Activated T-helper 17 cell treated with anti-CD3 and anti-CD28 coated beads, Interleukin-2, amount 50 U/mL, for 72 hours (primary cell): ENCODE measurements around the gene WDR4. TPM values are rescaled to one million over a fixed set of nuclear protein-coding genes. Genes with fewer than 3 reads are reported as not detected.
"Not testable (repeated sequence)": the region's sequence is repeated elsewhere in the genome, so short reads cannot be mapped to it uniquely, and the experiment has no call there.

Experiments used
- ATAC-seq: fragments of 150-1000 bp; cut with Tn5 transposase; replicated peaks from 2 replicates; pipeline ENCODE4 v1.10.0; 2021; ENCODE audit warnings: mild to moderate bottlenecking, moderate library complexity
- H3K27ac Mint-ChIP-seq: one replicate; pipeline ENCODE4 v1.8.0; 2022; ENCODE audit warnings: mixed read lengths
- H3K27me3 Mint-ChIP-seq: one replicate; pipeline ENCODE4 v1.8.0; 2022; ENCODE audit warnings: mixed read lengths
- H3K36me3 Mint-ChIP-seq: one replicate; pipeline ENCODE4 v1.8.0; 2022; ENCODE audit warnings: low read depth, mild to moderate bottlenecking, mixed read lengths
- H3K4me1 Mint-ChIP-seq: one replicate; pipeline ENCODE4 v1.8.0; 2022; ENCODE audit warnings: mixed read lengths
- H3K4me3 Mint-ChIP-seq: one replicate; pipeline ENCODE4 v1.8.0; 2022; ENCODE audit warnings: mild to moderate bottlenecking, mixed read lengths
- H3K9me3 Mint-ChIP-seq: one replicate; pipeline ENCODE4 v1.8.0; 2022; ENCODE audit warnings: mixed read lengths
- total RNA-seq, 2 donors: library from RNA; stranded (reverse); gene quantifications; one replicate each; pipeline ENCODE4 v1.2.3, GENCODE V29; 2022

Gene WDR4
- total RNA-seq, 2 donors from 2014 or later, result 20.1 to 52.0 TPM

GRCh38 chr21:42809171-42809570, 70.2 kb downstream of the WDR4 start:
- no peaks in the 10 kb centered on the region for H3K36me3 Mint-ChIP-seq
- H3K9me3 Mint-ChIP-seq, result no peaks in the 10 kb centered on the region
- H3K4me1 Mint-ChIP-seq, result no peaks in the 10 kb centered on the region
- ATAC-seq, result no peak
- no peak overlapping the region for H3K4me3 Mint-ChIP-seq
- no peak overlapping the region for H3K27ac Mint-ChIP-seq
- peaks cover 4% of the 10 kb centered on the region for H3K27me3 Mint-ChIP-seq

- H3K4me1 Mint-ChIP-seq, result no peaks in the 10 kb centered on the region
- H3K9me3 Mint-ChIP-seq, result no peaks in the 10 kb centered on the region
- no peaks in the 10 kb centered on the region for H3K36me3 Mint-ChIP-seq
- no peak overlapping the region for H3K4me3 Mint-ChIP-seq
- no peak for ATAC-seq
- peaks cover 4% of the 10 kb centered on the region for H3K27me3 Mint-ChIP-seq
- H3K27ac Mint-ChIP-seq, result no peak overlapping the region
Measured at GRCh38 chr21:42807938-42808613, 71.3 kb downstream of the WDR4 start.

GRCh38 chr21:42807293-42807895, 71.9 kb downstream of the WDR4 start:
- H3K27ac Mint-ChIP-seq, H3K4me3 Mint-ChIP-seq, H3K36me3 Mint-ChIP-seq, H3K4me1 Mint-ChIP-seq, H3K9me3 Mint-ChIP-seq, H3K27me3 Mint-ChIP-seq, ATAC-seq: not testable (repeated sequence)

GRCh38 chr21:42806509-42807140, 72.7 kb downstream of the WDR4 start:
- Mint-ChIP-seq H3K4me3 (no peak overlapping the region), H3K9me3 (no peaks in the 10 kb centered on the region), H3K27ac (no peak overlapping the region), H3K36me3 (no peaks in the 10 kb centered on the region), H3K27me3 (peaks cover 4% of the 10 kb centered on the region), H3K4me1 (no peaks in the 10 kb centered on the region)
- ATAC-seq, result no peak

- not testable (repeated sequence) for H3K4me1 Mint-ChIP-seq, H3K4me3 Mint-ChIP-seq, H3K27ac Mint-ChIP-seq, ATAC-seq, H3K27me3 Mint-ChIP-seq, H3K36me3 Mint-ChIP-seq, H3K9me3 Mint-ChIP-seq
Measured at GRCh38 chr21:42801616-42802015, 77.7 kb downstream of the WDR4 start.

- Mint-ChIP-seq H3K4me1 (peaks cover 6% of the 10 kb centered on the region), H3K36me3 (no peaks in the 10 kb centered on the region), H3K27ac (peak overlapping the region; percentile 37), H3K27me3 (no peaks in the 10 kb centered on the region), H3K9me3 (no peaks in the 10 kb centered on the region), H3K4me3 (peak overlapping the region; percentile 4)
- no peak for ATAC-seq
Measured at GRCh38 chr21:42799948-42800347, 79.4 kb downstream of the WDR4 start.

- Mint-ChIP-seq H3K4me1 (peaks cover 6% of the 10 kb centered on the region), H3K9me3 (no peaks in the 10 kb centered on the region), H3K27ac (peak overlapping the region; percentile 37), H3K27me3 (no peaks in the 10 kb centered on the region), H3K4me3 (peak overlapping the region; percentile 4), H3K36me3 (no peaks in the 10 kb centered on the region)
- peak; percentile 100 for ATAC-seq
Measured at GRCh38 chr21:42799516-42799915, 79.8 kb downstream of the WDR4 start.

Other genes with a start within 250 kb of the WDR4 start
- 1 to 10 TPM in 1 of 2 donors, under 1 TPM in 1; 0.95 to 6.9 TPM for gene PDE9A, start 225.9 kb downstream of the WDR4 start, total RNA-seq
- gene NDUFV3, start 13.8 kb upstream of the WDR4 start, total RNA-seq, result 10 to 100 TPM; 18.8 to 30.6 TPM
- gene ERVH48-1, start 46.1 kb upstream of the WDR4 start, total RNA-seq, result under 1 TPM; 0.13 to 0.29 TPM
- 10 to 100 TPM; 18.0 to 29.6 TPM for gene PKNOX1, start 95.0 kb upstream of the WDR4 start, total RNA-seq
- gene CBS, start 196.3 kb upstream of the WDR4 start, total RNA-seq, result 10 to 100 TPM in 1 of 2 donors, 1 to 10 TPM in 1; 2.9 to 10.1 TPM
- gene U2AF1, start 228.0 kb upstream of the WDR4 start, total RNA-seq, result 10 to 100 TPM; 19.3 to 30.7 TPM